WTC11 (cell line): ENCODE data around the gene PRR15.

Experiments used
- CREM ChIP-seq: sonication (generic); formaldehyde crosslinking; IDR thresholded peaks from 2 replicates; pipeline ENCODE4 v1.8.1; 2022; ENCODE audit warnings: mild to moderate bottlenecking, missing genetic modification reagents, moderate library complexity
- ETV6 ChIP-seq: sonication (generic); formaldehyde crosslinking; IDR thresholded peaks from 2 replicates; pipeline ENCODE4 v1.8.1; 2022; ENCODE audit warnings: mild to moderate bottlenecking, missing genetic modification reagents
- MYBL2 ChIP-seq: sonication (generic); formaldehyde crosslinking; IDR thresholded peaks from 2 replicates; pipeline ENCODE4 v1.8.1; 2023; ENCODE audit warnings: mild to moderate bottlenecking, moderate library complexity, missing genetic modification reagents
- RORB ChIP-seq: fragments of 250-450 bp; sonication (Bioruptor Pico); IDR thresholded peaks from 2 replicates; pipeline ENCODE4 v1.9.0; 2021; ENCODE audit warnings: mild to moderate bottlenecking
- SP1 ChIP-seq: sonication (generic); formaldehyde crosslinking; conservative IDR thresholded peaks from 2 replicates; pipeline ENCODE4 v1.8.1; 2022; ENCODE audit warnings: missing genetic modification reagents
- ZBTB21 ChIP-seq: sonication (generic); formaldehyde crosslinking; IDR thresholded peaks from 2 replicates; pipeline ENCODE4 v1.8.1; 2023; ENCODE audit warnings: mild to moderate bottlenecking, missing genetic modification reagents, borderline replicate concordance
- ZNF263 ChIP-seq: sonication (generic); formaldehyde crosslinking; IDR thresholded peaks from 2 replicates; pipeline ENCODE4 v1.8.1; 2022; ENCODE audit warnings: low read depth, mild to moderate bottlenecking, moderate library complexity, missing genetic modification reagents
- TF ChIP-seq, protein P1 (sequence below): fragments of 200-600 bp; IDR thresholded peaks from 2 replicates; pipeline ENCODE4 v1.8.0; 2022; ENCODE audit warnings: antibody characterized with exemption

- TF ChIP-seq MYBL2, result no peak
- no peak for TF ChIP-seq RORB (CRISPR knock-in tag)
- TF ChIP-seq, protein P1, sequence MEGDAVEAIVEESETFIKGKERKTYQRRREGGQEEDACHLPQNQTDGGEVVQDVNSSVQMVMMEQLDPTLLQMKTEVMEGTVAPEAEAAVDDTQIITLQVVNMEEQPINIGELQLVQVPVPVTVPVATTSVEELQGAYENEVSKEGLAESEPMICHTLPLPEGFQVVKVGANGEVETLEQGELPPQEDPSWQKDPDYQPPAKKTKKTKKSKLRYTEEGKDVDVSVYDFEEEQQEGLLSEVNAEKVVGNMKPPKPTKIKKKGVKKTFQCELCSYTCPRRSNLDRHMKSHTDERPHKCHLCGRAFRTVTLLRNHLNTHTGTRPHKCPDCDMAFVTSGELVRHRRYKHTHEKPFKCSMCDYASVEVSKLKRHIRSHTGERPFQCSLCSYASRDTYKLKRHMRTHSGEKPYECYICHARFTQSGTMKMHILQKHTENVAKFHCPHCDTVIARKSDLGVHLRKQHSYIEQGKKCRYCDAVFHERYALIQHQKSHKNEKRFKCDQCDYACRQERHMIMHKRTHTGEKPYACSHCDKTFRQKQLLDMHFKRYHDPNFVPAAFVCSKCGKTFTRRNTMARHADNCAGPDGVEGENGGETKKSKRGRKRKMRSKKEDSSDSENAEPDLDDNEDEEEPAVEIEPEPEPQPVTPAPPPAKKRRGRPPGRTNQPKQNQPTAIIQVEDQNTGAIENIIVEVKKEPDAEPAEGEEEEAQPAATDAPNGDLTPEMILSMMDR, result no peak
- no peak for TF ChIP-seq ZBTB21 (CRISPR knock-in tag)
- TF ChIP-seq ZNF263 (CRISPR knock-in tag), result no peak
- TF ChIP-seq SP1 (CRISPR knock-in tag), result no peak
- TF ChIP-seq CREM, result no peak
- TF ChIP-seq ETV6 (CRISPR knock-in tag), result no peak
These were observed 48.4 kb downstream of the PRR15 start for GRCh38 chr7:29611941-29612544.
